Measurements from ENCODE around the gene CBX5. TPM values are rescaled to one million over a fixed set of nuclear protein-coding genes. Genes with fewer than 3 reads are reported as not detected.

CBX5 gene
- total RNA-seq, 1 donor from 2014 or later = 288 TPM

- no peaks in the 10 kb centered on the region for H3K79me2 ChIP-seq (ENCODE audit: low read depth)
- H3K4me1 ChIP-seq = no peaks in the 10 kb centered on the region
- H2AFZ ChIP-seq (replicated peaks) = no peak overlapping the region
- DNase-seq (ENCODE audit: low spot score) = no peak
- no peak overlapping the region for H3K4me3 ChIP-seq
- TF ChIP-seq EZH2 (IDR thresholded peaks at IDR 0.05) (no peak), CTCF (IDR thresholded peaks at IDR 0.05) (no peak), EZH2phosphoT487 (IDR thresholded peaks at IDR 0.05) (no peak)
- peaks cover 16% of the 10 kb centered on the region for H3F3A ChIP-seq (ENCODE audit: low read depth)
- H3K36me3 ChIP-seq = no peaks in the 10 kb centered on the region
- no peaks in the 10 kb centered on the region for H3K9me3 ChIP-seq (ENCODE audit: low read depth)
- no peak overlapping the region for H3K9ac ChIP-seq
- no peak overlapping the region for H3K27ac Mint-ChIP-seq
- H3K4me3 Mint-ChIP-seq = no peak overlapping the region
- H3K27me3 ChIP-seq = peaks cover 99% of the 10 kb centered on the region
- peaks cover 33% of the 10 kb centered on the region for H3K27me3 Mint-ChIP-seq (ENCODE audit: insufficient read depth, low read depth)
- no peaks in the 10 kb centered on the region for H3K36me3 Mint-ChIP-seq
- H3K27ac ChIP-seq = no peak overlapping the region
- H3K4me2 ChIP-seq = no peak overlapping the region
- no peaks in the 10 kb centered on the region for H4K20me1 ChIP-seq (ENCODE audit: low read depth)
- H3K9me3 Mint-ChIP-seq = no peaks in the 10 kb centered on the region
- H3K4me1 Mint-ChIP-seq = peaks cover 18% of the 10 kb centered on the region
Observed at GRCh38 chr12:54211920-54212319, 68.0 kb downstream of the CBX5 start.

- peaks cover 19% of the 10 kb centered on the region for H3K4me1 Mint-ChIP-seq
- Histone ChIP-seq H3K4me1 (no peaks in the 10 kb centered on the region), H2AFZ (replicated peaks) (no peak overlapping the region), H3K27me3 (peaks cover 99% of the 10 kb centered on the region), H3F3A (ENCODE audit: low read depth) (peaks cover 9% of the 10 kb centered on the region), H3K9me3 (ENCODE audit: low read depth) (no peaks in the 10 kb centered on the region), H3K4me2 (no peak overlapping the region), H3K36me3 (no peaks in the 10 kb centered on the region), H4K20me1 (ENCODE audit: low read depth) (no peaks in the 10 kb centered on the region), H3K4me3 (no peak overlapping the region), H3K79me2 (ENCODE audit: low read depth) (no peaks in the 10 kb centered on the region), H3K9ac (no peak overlapping the region), H3K27ac (no peak overlapping the region)
- no peaks in the 10 kb centered on the region for H3K36me3 Mint-ChIP-seq
- H3K4me3 Mint-ChIP-seq = no peak overlapping the region
- TF ChIP-seq CTCF (IDR thresholded peaks at IDR 0.05) (no peak), EZH2phosphoT487 (IDR thresholded peaks at IDR 0.05) (no peak), EZH2 (IDR thresholded peaks at IDR 0.05) (no peak)
- no peak for DNase-seq (ENCODE audit: low spot score)
- peaks cover 36% of the 10 kb centered on the region for H3K27me3 Mint-ChIP-seq (ENCODE audit: insufficient read depth, low read depth)
- H3K27ac Mint-ChIP-seq = no peak overlapping the region
- H3K9me3 Mint-ChIP-seq = no peaks in the 10 kb centered on the region
Observed at GRCh38 chr12:54210400-54210790, 69.5 kb downstream of the CBX5 start.

- Mint-ChIP-seq H3K9me3 (no peaks in the 10 kb centered on the region), H3K27me3 (ENCODE audit: insufficient read depth, low read depth) (peaks cover 39% of the 10 kb centered on the region)
- H3K27me3 ChIP-seq = peaks cover 99% of the 10 kb centered on the region
Observed at GRCh38 chr12:54208591-54208990, 71.3 kb downstream of the CBX5 start.

More at GRCh38 chr12:54208591-54208990, 71.3 kb downstream of the CBX5 start:
- Mint-ChIP-seq H3K4me1 (peaks cover 19% of the 10 kb centered on the region), H3K4me3 (no peak overlapping the region), H3K27ac (no peak overlapping the region), H3K36me3 (no peaks in the 10 kb centered on the region)
- DNase-seq (ENCODE audit: low spot score) = no peak
- no peaks in the 10 kb centered on the region for H3K36me3 ChIP-seq
- no peaks in the 10 kb centered on the region for H3K4me1 ChIP-seq
- no peaks in the 10 kb centered on the region for H3K79me2 ChIP-seq (ENCODE audit: low read depth)
- H2AFZ ChIP-seq (replicated peaks) = no peak overlapping the region
- no peaks in the 10 kb centered on the region for H4K20me1 ChIP-seq (ENCODE audit: low read depth)
- no peak for TF ChIP-seq EZH2 (IDR thresholded peaks at IDR 0.05)
- no peak for TF ChIP-seq CTCF (IDR thresholded peaks at IDR 0.05)
- no peak for TF ChIP-seq EZH2phosphoT487 (IDR thresholded peaks at IDR 0.05)
- no peak overlapping the region for H3K4me3 ChIP-seq
- H3K9ac ChIP-seq = no peak overlapping the region
- no peak overlapping the region for H3K27ac ChIP-seq
- no peak overlapping the region for H3K4me2 ChIP-seq
- H3K9me3 ChIP-seq (ENCODE audit: low read depth) = no peaks in the 10 kb centered on the region
- H3F3A ChIP-seq (ENCODE audit: low read depth) = peaks cover 9% of the 10 kb centered on the region

Data from neural progenitor cell (in vitro differentiated cells).